HG03175 (cell line): Measurements from ENCODE around the gene LHX2.

Experiments
- ATAC-seq: cut with Tn5 transposase; IDR thresholded peaks from one replicate; pipeline ENCODE4 v1.9.1; 2021; ENCODE audit warnings: mild to moderate bottlenecking, moderate library complexity; ENCODE audit not compliant: unreplicated experiment

The LHX2 gene

GRCh38 chr9:124012368-124013301 is 1.1 kb downstream of the LHX2 start:
- ATAC-seq: no peak

DNA sequence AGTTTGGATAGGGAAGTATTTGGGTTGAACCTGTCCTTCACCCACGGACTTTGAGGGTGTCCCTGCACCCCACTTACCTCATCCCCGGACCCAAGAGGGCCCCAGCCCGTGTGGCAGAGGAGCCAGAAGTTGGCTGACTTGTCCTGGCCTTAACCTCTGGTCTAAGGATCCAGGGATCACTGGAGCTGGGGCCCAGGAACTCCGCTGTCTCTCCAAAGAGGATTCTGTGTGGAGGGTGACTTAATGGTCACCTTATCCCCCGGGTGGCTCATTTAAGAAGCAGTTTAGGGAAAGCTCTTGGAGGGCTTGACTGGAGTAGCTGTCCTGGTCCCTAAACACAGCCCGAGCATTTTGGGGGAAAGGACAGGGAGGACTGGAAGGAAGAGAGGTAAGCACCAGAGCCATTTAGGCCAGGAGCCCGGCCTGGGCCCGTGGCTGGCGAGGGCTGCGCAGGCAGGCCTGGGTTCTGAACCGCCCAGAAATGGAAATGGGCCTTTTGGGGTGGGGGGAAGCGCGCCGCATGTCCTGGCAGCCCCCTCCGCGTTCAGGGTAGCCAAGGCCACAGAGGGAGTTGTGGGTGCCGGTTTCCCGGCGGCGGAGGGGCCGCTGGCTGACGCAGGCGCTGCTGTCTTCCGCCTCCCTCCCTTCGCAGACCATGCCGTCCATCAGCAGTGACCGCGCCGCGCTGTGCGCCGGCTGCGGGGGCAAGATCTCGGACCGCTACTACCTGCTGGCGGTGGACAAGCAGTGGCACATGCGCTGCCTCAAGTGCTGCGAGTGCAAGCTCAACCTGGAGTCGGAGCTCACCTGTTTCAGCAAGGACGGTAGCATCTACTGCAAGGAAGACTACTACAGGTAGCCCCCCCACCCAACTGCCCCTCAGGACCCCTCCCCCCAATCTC is 2.0 kb downstream of the LHX2 start:
- ATAC-seq: no peak

GRCh38 chr9:124014211-124014955 is 2.8 kb downstream of the LHX2 start:
- no peak for ATAC-seq

DNA sequence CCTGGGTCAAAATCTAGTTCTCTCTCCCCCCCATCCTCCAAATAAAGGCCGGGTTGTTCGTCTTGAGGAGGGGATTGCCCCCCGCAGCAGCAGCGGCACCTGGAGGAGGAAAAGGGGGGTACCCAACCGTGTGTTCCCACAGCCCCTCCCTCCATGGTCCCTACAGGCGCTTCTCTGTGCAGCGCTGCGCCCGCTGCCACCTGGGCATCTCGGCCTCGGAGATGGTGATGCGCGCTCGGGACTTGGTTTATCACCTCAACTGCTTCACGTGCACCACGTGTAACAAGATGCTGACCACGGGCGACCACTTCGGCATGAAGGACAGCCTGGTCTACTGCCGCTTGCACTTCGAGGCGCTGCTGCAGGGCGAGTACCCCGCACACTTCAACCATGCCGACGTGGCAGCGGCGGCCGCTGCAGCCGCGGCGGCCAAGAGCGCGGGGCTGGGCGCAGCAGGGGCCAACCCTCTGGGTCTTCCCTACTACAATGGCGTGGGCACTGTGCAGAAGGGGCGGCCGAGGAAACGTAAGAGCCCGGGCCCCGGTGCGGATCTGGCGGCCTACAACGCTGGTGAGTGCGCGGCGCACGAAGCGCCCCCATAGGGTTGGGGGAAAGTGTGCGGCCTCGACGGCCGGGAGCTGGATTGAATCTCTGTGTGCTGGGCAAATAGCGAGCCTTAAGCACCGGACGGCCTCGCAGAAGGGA is 3.5 kb downstream of the LHX2 start:
- ATAC-seq: no peak

DNA sequence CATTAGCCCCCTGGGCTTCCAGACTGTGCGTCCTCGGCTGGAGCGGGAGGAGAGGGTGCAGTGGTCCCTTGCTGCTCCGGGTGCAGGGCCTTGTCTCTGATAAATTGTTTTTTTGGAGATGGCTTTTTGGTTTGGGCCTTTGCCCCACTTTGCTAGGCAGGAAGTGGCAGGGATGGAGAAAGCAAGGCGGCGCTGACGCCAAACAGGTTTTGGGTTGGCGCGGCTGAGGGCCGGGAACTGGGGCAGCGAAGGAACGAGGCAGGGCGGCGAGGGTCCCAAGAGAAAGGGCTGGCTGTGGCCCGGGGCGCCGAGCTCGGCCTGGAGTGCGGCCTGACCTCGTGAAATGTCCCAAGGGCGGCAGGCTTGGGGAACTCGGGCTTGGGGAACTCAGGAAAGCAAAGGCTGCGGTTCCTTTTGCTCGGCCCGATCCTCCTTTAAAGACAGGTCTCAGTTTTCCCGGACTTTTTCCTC is 4.1 kb downstream of the LHX2 start:
- ATAC-seq: no peak

GRCh38 chr9:124016175-124017050 is 4.8 kb downstream of the LHX2 start:
- ATAC-seq: no peak

- no peak for ATAC-seq
Measured at GRCh38 chr9:124017051-124017928, 5.7 kb downstream of the LHX2 start.

- ATAC-seq: no peak
Measured at GRCh38 chr9:124017929-124018729, 6.6 kb downstream of the LHX2 start.

GRCh38 chr9:124018730-124019697 is 7.4 kb downstream of the LHX2 start:
- ATAC-seq: no peak

DNA sequence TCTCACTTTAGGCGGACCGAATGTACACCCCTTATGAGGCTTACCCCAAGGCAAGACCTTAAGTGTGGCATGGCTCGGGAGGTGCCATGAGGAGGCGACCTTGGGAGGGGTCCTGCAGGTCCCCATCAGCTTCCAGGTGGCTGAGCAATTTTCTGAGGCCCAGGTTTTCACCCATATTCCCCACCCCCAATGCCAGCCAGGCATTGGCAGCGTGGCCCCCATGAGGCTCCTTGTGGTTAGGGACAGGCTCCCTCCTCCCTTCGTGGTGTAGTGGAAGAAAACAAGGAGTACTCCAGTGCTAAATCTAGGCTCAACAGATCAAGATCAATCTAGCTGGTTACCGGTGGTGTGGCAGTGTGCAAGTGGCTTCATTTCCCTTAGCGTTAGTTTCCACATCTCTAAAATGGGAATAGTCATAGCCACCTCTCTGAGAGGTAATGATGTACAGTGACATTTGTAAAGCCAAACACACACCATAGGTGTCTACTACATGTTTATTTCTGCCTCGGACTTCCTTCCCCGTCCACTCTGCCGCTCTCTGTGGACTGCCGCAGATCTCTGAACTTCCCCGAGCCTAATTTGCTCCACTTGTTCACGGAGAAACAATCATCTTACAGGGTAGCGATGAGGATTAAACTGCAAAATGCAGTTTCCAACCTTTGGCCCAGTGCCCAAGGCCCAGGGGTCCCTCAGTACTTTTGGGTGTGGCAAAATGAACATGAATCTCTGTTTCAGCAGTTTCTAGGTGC is 8.4 kb downstream of the LHX2 start:
- ATAC-seq: no peak

DNA sequence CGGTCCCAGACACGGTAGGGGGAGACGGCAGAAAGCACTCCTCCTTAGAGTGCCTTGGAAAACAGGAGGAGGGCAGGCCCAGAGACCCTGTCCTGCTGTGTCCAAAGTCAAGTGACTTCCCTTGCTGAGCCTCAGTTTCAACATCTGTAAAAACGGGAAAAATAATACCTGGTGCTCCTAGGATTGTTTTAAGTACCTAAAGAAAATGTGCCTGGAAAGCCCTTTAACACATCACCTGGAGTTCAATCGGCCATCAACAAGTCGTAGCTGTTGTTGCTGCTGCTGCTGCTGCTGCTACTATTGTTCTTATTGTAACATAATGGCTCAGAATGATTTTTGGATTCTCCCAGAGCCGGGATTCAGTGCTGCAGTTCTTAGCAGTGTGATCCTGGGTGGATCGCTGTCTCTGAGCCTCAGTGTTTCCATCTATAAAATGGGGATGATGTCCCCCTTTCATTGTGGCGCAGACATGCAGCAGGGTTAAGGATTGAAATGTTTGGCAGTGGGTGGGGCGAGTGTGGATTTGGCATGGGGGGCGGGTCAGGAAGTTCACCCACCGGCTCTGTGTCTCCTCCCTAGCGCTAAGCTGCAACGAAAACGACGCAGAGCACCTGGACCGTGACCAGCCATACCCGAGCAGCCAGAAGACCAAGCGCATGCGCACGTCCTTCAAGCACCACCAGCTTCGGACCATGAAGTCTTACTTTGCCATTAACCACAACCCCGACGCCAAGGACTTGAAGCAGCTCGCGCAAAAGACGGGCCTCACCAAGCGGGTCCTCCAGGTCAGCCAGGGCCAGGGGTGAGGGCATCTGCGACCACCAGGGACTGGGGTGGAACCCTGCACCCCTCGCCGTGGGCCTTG is 9.2 kb downstream of the LHX2 start:
- ATAC-seq: no peak

- ATAC-seq: no peak
Measured at GRCh38 chr9:124021385-124021769, 9.8 kb downstream of the LHX2 start.

- no peak for ATAC-seq
Measured at GRCh38 chr9:124022201-124023121, 10.9 kb downstream of the LHX2 start.

DNA sequence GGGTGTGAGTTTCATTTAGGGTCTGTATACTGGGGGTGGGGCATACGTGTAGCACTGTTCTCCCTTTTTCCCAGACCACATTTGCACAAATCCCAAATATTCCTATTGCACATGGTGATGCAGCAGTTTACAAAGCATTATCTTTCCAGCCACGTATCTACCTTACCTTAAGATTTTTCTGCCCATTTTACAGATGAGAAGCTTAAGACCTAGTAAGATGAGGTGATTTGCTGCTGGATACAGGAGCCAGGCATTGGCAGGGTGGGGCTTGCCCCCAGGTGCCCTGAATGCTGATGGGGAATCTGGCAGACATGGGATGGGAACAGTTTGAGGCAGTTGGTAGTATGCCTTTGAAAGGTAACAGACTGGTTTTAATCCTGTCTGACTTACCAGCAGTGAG is 12.5 kb downstream of the LHX2 start:
- ATAC-seq: no peak
